CD4-positive, CD25-positive, alpha-beta regulatory T cell (primary cell): ENCODE results near the gene INPP4B. TPM values are rescaled to one million over a fixed set of nuclear protein-coding genes. Genes with fewer than 3 reads are reported as not detected.

Experiments
- ATAC-seq, 2 donors: fragments of 150-1000 bp; cut with Tn5 transposase; one replicate each; pipeline ENCODE4 v1.10.0; 2021; ENCODE audit warnings: low read depth in 2 of 2, moderate number of reproducible peaks in 2 of 2, moderate library complexity in 1 of 2
- DNase-seq, 3 donors: peaks; one replicate each; pipeline versions ENCODE4 v3.0.0 to v3.0.0-alpha.2; 2012 to 2022; ENCODE audit warnings: mixed read lengths in 1 of 3
- H3K27ac ChIP-seq: one replicate; pipeline ENCODE4 v1.7.0; 2013; ENCODE audit warnings: mild to moderate bottlenecking, low read length; ENCODE audit not compliant: insufficient read depth, poor library complexity, severe bottlenecking
- H3K27me3 ChIP-seq: one replicate; pipeline ENCODE4 v1.7.0; 2013; ENCODE audit warnings: low read length; ENCODE audit not compliant: control insufficient read depth, insufficient read depth
- H3K36me3 ChIP-seq: one replicate; pipeline ENCODE4 v1.7.0; 2013; ENCODE audit warnings: mild to moderate bottlenecking, low read length, moderate library complexity; ENCODE audit not compliant: control insufficient read depth, insufficient read depth
- H3K4me1 ChIP-seq: 2 replicates; pipeline ENCODE4 v1.7.0; 2013; ENCODE audit warnings: mild to moderate bottlenecking, low read length; ENCODE audit not compliant: insufficient read depth, control insufficient read depth, poor library complexity, severe bottlenecking
- H3K4me3 ChIP-seq: one replicate; pipeline ENCODE4 v1.7.0; 2013; ENCODE audit warnings: low read depth, mild to moderate bottlenecking, low read length, moderate library complexity
- H3K9me3 ChIP-seq, 2 experiments: 1 replicate in 1 of 2; 2 replicates in 1 of 2; pipeline ENCODE4 v1.7.0; 2013; ENCODE audit warnings: low read length in 2 of 2, mild to moderate bottlenecking in 1 of 2, moderate library complexity in 1 of 2; ENCODE audit not compliant: control insufficient read depth in 2 of 2
- H3K27ac Mint-ChIP-seq, 3 donors: one replicate each; pipeline ENCODE4 v1.8.0; 2020 to 2022; ENCODE audit warnings: mild to moderate bottlenecking in 3 of 3, mixed read lengths in 3 of 3, moderate library complexity in 2 of 3
- H3K27me3 Mint-ChIP-seq: one replicate; pipeline ENCODE4 v1.8.0; 2022; ENCODE audit warnings: mild to moderate bottlenecking, mixed read lengths
- H3K36me3 Mint-ChIP-seq: one replicate; pipeline ENCODE4 v1.8.0; 2020; ENCODE audit warnings: mixed read lengths
- H3K4me1 Mint-ChIP-seq, 4 donors: one replicate each; pipeline ENCODE4 v1.8.0; 2020 to 2022; ENCODE audit warnings: mixed read lengths in 4 of 4, mild to moderate bottlenecking in 1 of 4
- H3K4me3 Mint-ChIP-seq, 4 donors: one replicate each; pipeline ENCODE4 v1.8.0; 2020 to 2022; ENCODE audit warnings: mild to moderate bottlenecking in 4 of 4, mixed read lengths in 4 of 4, moderate library complexity in 3 of 4
- H3K9me3 Mint-ChIP-seq, 7 donors: one replicate each; pipeline ENCODE4 v1.8.0; 2020 to 2022; ENCODE audit warnings: mixed read lengths in 7 of 7, mild to moderate bottlenecking in 3 of 7, moderate library complexity in 2 of 7
- polyA plus RNA-seq, 4 donors: library from polyadenylated mRNA; unstranded; fragments of 300-500 nt; fragmentation: Illumina TruSeq; gene quantifications; one replicate each; pipeline ENCODE4 v1.2.3, GENCODE V29; 2021
- total RNA-seq: library from RNA; stranded (reverse); gene quantifications from one replicate; pipeline ENCODE4 v1.2.3, GENCODE V29; 2022

INPP4B gene
- total and polyA plus RNA-seq, 5 donors from 2014 or later, result 37.6 to 89.4 (median 44.6) TPM

DNA sequence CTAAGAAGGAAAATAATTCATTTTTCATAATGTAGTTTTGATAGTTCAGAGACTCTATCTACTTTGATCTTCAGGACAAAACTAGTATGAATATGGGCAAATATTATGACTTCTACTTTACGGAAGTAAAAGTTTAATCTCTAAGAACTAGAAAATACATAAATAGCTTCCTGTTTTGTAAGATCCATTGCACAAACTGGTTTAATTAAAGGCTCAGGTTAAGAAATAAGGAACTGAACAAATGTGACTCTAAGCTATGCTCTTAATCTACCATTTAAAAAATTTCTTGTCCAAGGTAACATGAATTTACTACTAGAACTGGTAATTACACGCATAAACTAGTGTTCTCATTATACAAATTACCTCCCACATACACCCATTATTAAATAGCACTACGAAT lies 360.6 kb downstream of the INPP4B start:
- no peaks in the 10 kb centered on the region for H3K27me3 ChIP-seq
- Mint-ChIP-seq H3K36me3 (no peaks in the 10 kb centered on the region), H3K4me3 (peak overlapping the region in 1 of 4 donors; percentile 13), H3K27ac (peak overlapping the region in 2 of 3 donors; percentile 31 to 77), H3K9me3 (peaks cover 0 to 4% (median 0%) of the 10 kb centered on the region in 7 donors), H3K4me1 (peaks cover 0 to 27% (median 7%) of the 10 kb centered on the region in 4 donors), H3K27me3 (no peaks in the 10 kb centered on the region)
- H3K4me3 ChIP-seq, result no peak overlapping the region
- H3K36me3 ChIP-seq, result no peaks in the 10 kb centered on the region
- peaks cover 0 to 3% of the 10 kb centered on the region in 2 experiments for H3K9me3 ChIP-seq
- no peak for ATAC-seq
- H3K27ac ChIP-seq, result no peak overlapping the region
- H3K4me1 ChIP-seq, result no peaks in the 10 kb centered on the region
- no peak for DNase-seq

DNA sequence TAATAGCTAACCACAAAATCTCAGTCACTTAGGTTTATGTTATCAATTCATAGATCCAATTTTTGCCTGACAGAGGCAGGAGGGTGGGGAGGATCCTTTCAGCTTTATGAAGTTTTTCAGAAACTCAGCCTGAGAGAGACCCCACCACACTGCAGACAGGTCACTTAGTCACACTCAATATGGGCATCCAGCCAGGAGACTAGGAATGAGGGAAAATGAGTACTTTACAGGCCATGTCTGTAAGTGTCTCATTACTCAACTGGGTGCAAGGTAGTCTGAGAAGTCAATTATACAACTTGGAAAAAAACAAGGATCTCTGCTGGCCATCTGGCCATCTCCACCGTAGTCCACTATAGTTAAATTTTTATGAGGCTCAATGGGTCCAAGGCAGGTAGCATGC lies 365.9 kb downstream of the INPP4B start:
- ATAC-seq (no peak), DNase-seq (no peak)
- no peaks in the 10 kb centered on the region for H3K36me3 ChIP-seq
- no peak overlapping the region for H3K27ac ChIP-seq
- H3K9me3 ChIP-seq, result no peaks in the 10 kb centered on the region
- Mint-ChIP-seq H3K36me3 (no peaks in the 10 kb centered on the region), H3K27me3 (no peaks in the 10 kb centered on the region), H3K27ac (no peak overlapping the region), H3K4me3 (no peak overlapping the region), H3K9me3 (peaks cover 0 to 4% (median 0%) of the 10 kb centered on the region in 7 donors), H3K4me1 (peaks cover 13 to 39% (median 17%) of the 10 kb centered on the region in 4 donors)
- H3K4me3 ChIP-seq, result no peak overlapping the region
- no peaks in the 10 kb centered on the region for H3K27me3 ChIP-seq
- H3K4me1 ChIP-seq, result no peaks in the 10 kb centered on the region

DNA sequence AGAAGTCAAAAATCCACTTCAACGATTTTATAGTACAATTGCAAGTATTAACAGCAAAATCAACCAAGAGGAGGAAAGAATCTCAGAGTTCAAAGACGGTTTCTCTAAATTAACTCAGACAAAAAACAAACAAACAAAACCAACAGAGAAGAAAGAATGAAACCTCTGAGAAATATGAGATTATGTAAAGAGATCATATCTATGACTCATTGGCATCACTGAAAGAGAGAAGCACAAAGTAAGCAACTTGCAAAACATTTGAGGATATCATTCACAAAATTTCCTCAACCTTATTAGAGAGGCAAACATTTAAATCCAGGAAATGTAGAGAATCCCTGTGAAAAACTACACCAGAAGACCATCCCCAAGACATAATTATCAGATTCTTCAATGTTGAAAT lies 370.4 kb downstream of the INPP4B start:
- Mint-ChIP-seq H3K9me3 (peaks cover 0 to 4% (median 0%) of the 10 kb centered on the region in 7 donors), H3K36me3 (peaks cover 4% of the 10 kb centered on the region), H3K27ac (peak overlapping the region in 1 of 3 donors; percentile 16), H3K4me1 (peaks cover 15 to 43% (median 22%) of the 10 kb centered on the region in 4 donors), H3K27me3 (no peaks in the 10 kb centered on the region), H3K4me3 (no peak overlapping the region)
- Histone ChIP-seq H3K4me1 (peaks cover 14% of the 10 kb centered on the region), H3K9me3 (no peaks in the 10 kb centered on the region), H3K36me3 (no peaks in the 10 kb centered on the region), H3K27ac (no peak overlapping the region), H3K4me3 (no peak overlapping the region), H3K27me3 (no peaks in the 10 kb centered on the region)
- ATAC-seq, result no peak
- no peak for DNase-seq

DNA sequence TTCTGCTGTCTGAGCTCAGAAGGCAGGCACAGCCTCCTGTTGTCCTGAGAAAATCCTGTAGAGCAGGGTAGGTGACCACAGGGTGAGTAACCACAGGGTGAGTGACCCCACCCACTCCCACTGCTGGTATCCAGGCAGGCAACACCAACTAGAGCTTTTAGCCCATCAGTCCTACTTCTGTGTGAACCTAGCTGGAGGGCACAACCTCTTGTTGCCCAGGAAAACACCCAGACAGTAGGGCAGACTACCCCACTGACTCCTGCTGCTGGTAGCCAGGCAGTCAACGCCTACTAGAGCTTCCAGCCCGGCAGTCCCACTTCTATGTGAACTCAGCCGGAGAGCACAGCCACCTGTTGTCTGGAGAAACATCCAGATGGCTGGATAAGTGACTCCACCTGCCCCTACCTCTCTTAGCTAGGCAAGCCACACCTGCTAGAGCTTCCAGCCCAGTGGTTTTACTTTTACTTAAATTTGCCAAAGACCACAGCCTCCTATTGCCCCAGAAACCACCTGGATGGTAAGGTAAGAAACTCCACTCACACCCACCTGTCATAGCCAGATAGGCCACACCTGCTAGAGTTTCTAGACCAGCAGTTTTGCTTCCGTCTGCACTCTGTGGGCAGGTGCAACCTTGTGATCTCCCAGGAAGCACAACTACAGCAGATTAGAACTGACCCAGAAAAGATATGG lies 371.6 kb downstream of the INPP4B start:
- H3K4me1 ChIP-seq, result peaks cover 14% of the 10 kb centered on the region
- Mint-ChIP-seq H3K27ac (peak overlapping the region; percentile 12 to 34 (median 14)), H3K36me3 (peaks cover 4% of the 10 kb centered on the region), H3K4me1 (peaks cover 15 to 40% (median 22%) of the 10 kb centered on the region in 4 donors), H3K9me3 (peaks cover 0 to 4% (median 0%) of the 10 kb centered on the region in 7 donors), H3K4me3 (no peak overlapping the region), H3K27me3 (no peaks in the 10 kb centered on the region)
- peak in 2 of 3 donors; percentile 14 to 17 for DNase-seq
- no peaks in the 10 kb centered on the region for H3K36me3 ChIP-seq
- peak; percentile 58 to 65 for ATAC-seq
- H3K4me3 ChIP-seq, result no peak overlapping the region
- H3K27ac ChIP-seq, result no peak overlapping the region
- no peaks in the 10 kb centered on the region for H3K27me3 ChIP-seq
- H3K9me3 ChIP-seq, result no peaks in the 10 kb centered on the region

DNA sequence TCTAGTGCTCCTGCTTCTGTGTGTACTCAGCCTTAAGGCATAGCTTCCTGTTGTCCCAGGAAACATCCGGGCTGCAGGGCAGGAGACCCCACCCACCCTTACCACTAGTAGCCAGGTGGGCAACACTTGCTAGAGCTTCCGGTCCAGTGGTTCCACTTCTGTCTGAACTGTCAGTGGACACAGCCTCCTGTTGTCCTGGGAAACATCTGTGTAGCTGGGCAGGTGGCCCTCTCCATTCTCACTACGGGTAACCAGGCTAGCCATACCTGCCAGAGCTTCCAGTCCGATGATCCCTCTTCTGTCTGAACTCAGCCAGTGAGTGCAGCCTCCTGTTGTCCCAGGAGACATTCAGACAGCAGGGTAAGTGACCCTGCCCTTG lies 372.2 kb downstream of the INPP4B start:
- no peaks in the 10 kb centered on the region for H3K9me3 ChIP-seq
- H3K36me3 ChIP-seq, result no peaks in the 10 kb centered on the region
- Mint-ChIP-seq H3K36me3 (peaks cover 4% of the 10 kb centered on the region), H3K27ac (peak overlapping the region in 1 of 3 donors; percentile 12), H3K4me1 (peaks cover 15 to 39% (median 22%) of the 10 kb centered on the region in 4 donors), H3K9me3 (peaks cover 0 to 4% (median 0%) of the 10 kb centered on the region in 7 donors), H3K27me3 (no peaks in the 10 kb centered on the region), H3K4me3 (no peak overlapping the region)
- peaks cover 14% of the 10 kb centered on the region for H3K4me1 ChIP-seq
- no peak for ATAC-seq
- H3K4me3 ChIP-seq, result no peak overlapping the region
- no peak for DNase-seq
- no peaks in the 10 kb centered on the region for H3K27me3 ChIP-seq
- no peak overlapping the region for H3K27ac ChIP-seq

DNA sequence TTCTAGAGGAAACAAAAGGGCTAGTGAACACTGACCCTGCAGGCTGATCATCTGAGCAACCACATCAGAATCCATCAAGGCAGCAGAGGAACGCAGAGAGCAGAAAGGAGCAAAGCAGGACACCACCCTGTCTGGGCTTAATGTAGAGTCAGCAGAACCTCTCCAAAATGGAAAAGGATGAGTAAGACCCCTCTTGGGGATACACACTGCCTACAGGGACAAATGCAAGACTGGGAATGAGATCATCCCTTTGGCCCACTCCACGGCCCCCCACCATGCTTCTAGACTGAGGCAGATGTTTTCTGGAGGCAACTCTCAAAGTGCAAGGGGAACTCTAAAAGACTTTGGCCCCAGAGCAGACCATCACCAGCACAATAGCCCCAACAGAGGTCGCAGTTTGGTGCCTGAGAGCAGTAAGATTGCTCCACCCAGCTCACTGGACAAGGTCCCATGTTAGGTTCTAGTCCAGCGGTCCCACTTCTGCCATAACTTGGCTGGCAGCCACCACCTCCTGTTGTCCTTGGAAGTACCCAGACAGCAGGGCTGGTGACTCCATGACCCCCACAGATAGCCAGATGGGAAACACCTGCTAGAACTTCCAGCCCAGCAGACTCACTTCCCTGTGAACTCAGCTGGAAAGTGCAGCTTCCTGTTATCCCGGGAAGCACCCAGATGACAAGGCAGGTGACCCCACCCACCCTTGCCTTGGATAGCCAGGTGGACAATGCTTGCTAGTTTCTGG lies 372.7 kb downstream of the INPP4B start:
- Mint-ChIP-seq H3K9me3 (peaks cover 0 to 4% (median 0%) of the 10 kb centered on the region in 7 donors), H3K27me3 (no peaks in the 10 kb centered on the region), H3K4me1 (peaks cover 13 to 36% (median 20%) of the 10 kb centered on the region in 4 donors), H3K4me3 (peak overlapping the region in 1 of 4 donors; percentile 21), H3K36me3 (peaks cover 4% of the 10 kb centered on the region), H3K27ac (peak overlapping the region; percentile 65 to 80 (median 66))
- no peak for DNase-seq
- Histone ChIP-seq H3K4me1 (peaks cover 14% of the 10 kb centered on the region), H3K4me3 (no peak overlapping the region), H3K27me3 (no peaks in the 10 kb centered on the region), H3K9me3 (no peaks in the 10 kb centered on the region), H3K36me3 (no peaks in the 10 kb centered on the region), H3K27ac (no peak overlapping the region)
- ATAC-seq, result no peak

DNA sequence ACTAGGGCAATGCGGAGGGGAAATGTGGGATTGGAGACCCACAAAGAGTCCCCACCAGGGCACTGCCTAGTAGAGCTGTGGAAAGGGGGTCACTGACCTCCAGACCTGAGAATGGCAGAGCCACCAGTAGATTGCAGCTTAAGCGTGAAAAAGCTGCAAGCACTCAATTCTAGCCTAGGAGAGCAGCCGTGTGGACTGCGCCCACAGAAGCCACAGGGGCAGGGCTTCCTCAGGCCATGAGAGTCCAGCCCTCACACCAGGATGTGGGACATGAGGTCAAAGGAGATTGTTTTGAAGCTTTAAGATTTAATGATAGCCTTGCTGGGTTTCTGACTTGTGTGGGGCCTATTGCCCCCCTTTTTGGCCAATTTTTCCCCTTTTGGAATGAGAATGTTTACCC lies 379.0 kb downstream of the INPP4B start:
- H3K36me3 Mint-ChIP-seq, result peaks cover 5% of the 10 kb centered on the region
- H3K9me3 ChIP-seq, result no peaks in the 10 kb centered on the region
- peaks cover 0 to 9% (median 0%) of the 10 kb centered on the region in 7 donors for H3K9me3 Mint-ChIP-seq
- no peak for DNase-seq
- no peak overlapping the region for H3K27ac ChIP-seq
- no peaks in the 10 kb centered on the region for H3K27me3 Mint-ChIP-seq
- ATAC-seq, result peak in 1 of 2 donors; percentile 31
- H3K4me3 Mint-ChIP-seq, result no peak overlapping the region
- H3K4me1 ChIP-seq, result no peaks in the 10 kb centered on the region
- H3K36me3 ChIP-seq, result no peaks in the 10 kb centered on the region
- peak overlapping the region in 1 of 3 donors; percentile 28 for H3K27ac Mint-ChIP-seq
- no peaks in the 10 kb centered on the region for H3K27me3 ChIP-seq
- no peak overlapping the region for H3K4me3 ChIP-seq
- peaks cover 0 to 7% (median under 1%) of the 10 kb centered on the region in 4 donors for H3K4me1 Mint-ChIP-seq
